T-helper 1 cell treated with Interleukin-12 subunit alpha and Interleukin-12 subunit beta and Interleukin-4 antibody, amounts not matched to agents 30 μg/mL and 1 μg/mL, for 36 hours (primary cell): ENCODE measurements around the gene MRPL46.
"Not testable (repeated sequence)": the region's sequence is repeated elsewhere in the genome, so short reads cannot be mapped to it uniquely, and the experiment has no call there.

Experiments
- H3K27ac Mint-ChIP-seq: one replicate; pipeline ENCODE4 v1.8.0; 2021; ENCODE audit warnings: mild to moderate bottlenecking, mixed read lengths
- H3K27me3 Mint-ChIP-seq: one replicate; pipeline ENCODE4 v1.8.0; 2021; ENCODE audit warnings: low read depth, mixed read lengths
- H3K36me3 Mint-ChIP-seq: one replicate; pipeline ENCODE4 v1.8.0; 2021; ENCODE audit warnings: low read depth, mixed read lengths
- H3K4me1 Mint-ChIP-seq: one replicate; pipeline ENCODE4 v1.8.0; 2021; ENCODE audit warnings: low read depth, mixed read lengths
- H3K4me3 Mint-ChIP-seq: one replicate; pipeline ENCODE4 v1.8.0; 2021; ENCODE audit warnings: mild to moderate bottlenecking, moderate library complexity, mixed read lengths
- H3K9me3 Mint-ChIP-seq: one replicate; pipeline ENCODE4 v1.8.0; 2021; ENCODE audit warnings: mixed read lengths

MRPL46 gene

DNA sequence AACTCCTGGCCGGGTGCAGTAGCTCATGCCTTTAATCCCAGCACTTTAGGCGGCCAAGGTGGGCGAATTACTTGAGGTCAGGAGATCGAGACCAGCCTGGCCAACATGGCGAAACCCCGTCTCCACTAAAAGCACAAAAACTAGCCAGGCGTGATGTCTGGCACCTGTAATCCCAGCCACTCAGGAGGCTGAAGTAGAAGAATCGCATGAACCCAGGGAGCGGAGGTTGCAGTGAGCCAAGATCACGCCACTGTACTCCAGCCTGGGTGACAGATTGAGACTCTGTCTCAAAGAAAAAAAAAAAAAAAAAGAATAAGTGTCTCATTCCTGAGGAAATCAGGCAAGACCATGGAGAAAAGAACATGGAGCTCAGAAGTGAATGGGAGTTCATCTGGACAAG is 1.5 kb upstream of the MRPL46 start:
- Mint-ChIP-seq H3K36me3 (peaks cover 26% of the 10 kb centered on the region), H3K4me3 (peak overlapping the region; percentile 95), H3K4me1 (peaks cover 32% of the 10 kb centered on the region)
- H3K27me3 Mint-ChIP-seq, H3K9me3 Mint-ChIP-seq, H3K27ac Mint-ChIP-seq: not testable (repeated sequence)

DNA sequence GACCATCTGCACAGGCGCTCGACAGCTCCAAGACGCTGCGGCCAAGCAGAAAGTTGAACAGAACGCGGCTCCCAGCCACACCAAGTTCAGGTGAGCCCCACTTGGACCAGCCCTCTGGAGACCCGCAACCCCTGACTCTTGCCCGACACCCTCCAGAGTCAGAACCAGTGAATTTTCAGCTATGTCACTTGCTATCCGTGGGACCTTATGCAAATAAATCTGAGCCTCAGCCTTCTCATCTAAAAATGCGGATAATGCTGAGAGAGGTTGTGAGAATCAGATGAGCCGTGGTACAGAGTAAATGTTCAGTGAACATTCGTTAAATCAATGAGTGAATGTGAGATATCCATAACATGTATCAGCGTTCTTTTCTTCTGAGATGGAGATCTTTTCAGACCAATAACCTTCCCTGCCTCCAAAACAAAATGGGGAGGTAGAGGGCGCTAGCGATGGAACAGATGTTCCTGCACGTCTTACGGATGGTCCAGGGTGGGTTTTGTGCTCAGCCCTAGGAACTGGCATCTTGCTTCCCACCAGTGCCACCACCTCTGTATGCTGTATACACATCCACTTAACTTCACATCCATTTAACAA is 844 bp upstream of the MRPL46 start:
- H3K4me1 Mint-ChIP-seq: peaks cover 32% of the 10 kb centered on the region
- peak overlapping the region; percentile 95 for H3K4me3 Mint-ChIP-seq

DNA sequence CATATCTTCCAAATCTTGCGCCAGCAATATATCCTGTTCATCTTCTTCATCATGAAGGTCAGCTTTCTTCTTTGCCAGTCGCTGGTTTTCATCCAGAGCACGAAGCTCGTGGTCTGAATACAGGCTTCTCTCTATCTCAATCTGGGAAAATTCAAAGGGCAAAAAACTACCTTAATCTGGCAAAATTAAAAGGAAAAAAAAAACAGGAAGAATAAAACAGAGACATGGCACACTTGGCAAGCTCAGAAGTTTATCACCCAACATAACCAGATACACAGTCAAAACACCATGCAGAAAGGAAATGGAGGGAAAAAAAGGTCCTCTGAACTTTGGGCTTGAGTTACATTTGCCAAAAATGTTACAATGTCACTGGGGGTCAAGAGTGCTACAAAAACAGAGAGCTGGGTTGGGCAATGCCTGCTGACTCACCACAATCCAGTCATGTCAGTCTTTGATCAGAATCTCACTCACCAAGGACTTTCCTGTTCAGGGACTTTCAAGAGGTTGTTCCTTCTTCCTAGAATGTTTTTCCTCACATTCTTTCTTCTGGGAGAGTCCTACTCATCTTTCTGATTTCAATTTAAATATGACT is 1.5 kb downstream of the MRPL46 start:
- Mint-ChIP-seq H3K27ac (peak overlapping the region; percentile 35), H3K4me3 (peak overlapping the region; percentile 95), H3K36me3 (peaks cover 35% of the 10 kb centered on the region)

More for the DNA sequence above, 844 bp upstream of the MRPL46 start:
- peaks cover 33% of the 10 kb centered on the region for H3K36me3 Mint-ChIP-seq
- peak overlapping the region; percentile 98 for H3K27ac Mint-ChIP-seq
- H3K27me3 Mint-ChIP-seq: no peaks in the 10 kb centered on the region
- H3K9me3 Mint-ChIP-seq: no peaks in the 10 kb centered on the region

DNA sequence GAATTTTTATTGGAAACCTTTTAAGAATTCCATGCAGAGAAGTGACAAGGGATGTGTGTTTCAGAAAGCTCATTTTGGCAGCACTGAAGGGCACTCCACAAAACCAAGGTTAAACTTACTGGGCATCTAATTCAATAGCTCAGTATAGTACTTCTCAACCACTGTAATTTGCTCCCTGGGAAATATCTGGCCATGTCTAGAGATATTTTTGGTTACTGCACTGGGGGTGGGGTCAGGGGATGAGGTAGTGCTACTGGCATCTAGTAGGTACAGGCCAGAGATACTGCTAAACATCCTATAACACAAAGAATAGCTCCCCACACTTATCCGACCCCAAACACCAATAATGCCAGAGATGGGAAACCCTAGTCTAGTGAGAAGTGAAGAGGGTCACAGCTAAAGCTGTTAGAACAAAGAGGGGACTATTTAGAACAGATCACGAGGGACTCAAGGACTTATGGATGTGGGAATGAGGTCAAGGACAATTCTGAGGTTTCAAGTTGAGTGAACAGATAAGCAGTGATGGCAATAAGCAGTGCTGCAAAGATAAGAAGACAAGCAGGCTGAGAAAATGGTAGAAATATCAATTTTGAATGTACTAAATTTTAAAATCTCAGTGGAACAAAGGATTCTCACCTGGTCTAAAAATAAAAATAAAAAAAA is 3.2 kb downstream of the MRPL46 start:
- peaks cover 40% of the 10 kb centered on the region for H3K36me3 Mint-ChIP-seq
- H3K27me3 Mint-ChIP-seq: no peaks in the 10 kb centered on the region
- no peak overlapping the region for H3K4me3 Mint-ChIP-seq
- H3K9me3 Mint-ChIP-seq: no peaks in the 10 kb centered on the region
- peak overlapping the region; percentile 1 for H3K27ac Mint-ChIP-seq
- peaks cover 23% of the 10 kb centered on the region for H3K4me1 Mint-ChIP-seq

More for the DNA sequence above, 1.5 kb downstream of the MRPL46 start:
- Mint-ChIP-seq H3K4me1 (peaks cover 23% of the 10 kb centered on the region), H3K27me3 (no peaks in the 10 kb centered on the region), H3K9me3 (no peaks in the 10 kb centered on the region)

DNA sequence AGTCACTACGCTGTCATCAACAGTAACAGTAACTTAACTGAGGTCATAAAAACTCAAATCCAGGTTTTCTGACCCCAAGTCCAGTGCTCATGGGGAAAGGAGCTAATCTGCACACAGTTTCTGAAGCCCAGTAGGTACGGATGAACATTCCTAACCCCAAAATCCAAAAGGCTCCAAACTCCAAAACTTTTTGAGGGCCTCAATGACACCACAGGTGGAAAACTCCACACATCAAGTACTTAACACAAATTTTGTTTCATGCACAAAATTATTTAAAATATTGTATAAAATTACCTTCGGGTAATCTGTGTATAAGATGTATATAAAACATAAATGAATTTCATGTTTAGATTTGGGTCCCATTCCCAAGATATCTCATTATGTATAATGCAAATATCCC is 10.5 kb downstream of the MRPL46 start:
- H3K4me3 Mint-ChIP-seq: no peak overlapping the region
- H3K27me3 Mint-ChIP-seq: no peaks in the 10 kb centered on the region
- peaks cover 15% of the 10 kb centered on the region for H3K36me3 Mint-ChIP-seq
- H3K4me1 Mint-ChIP-seq: peaks cover 3% of the 10 kb centered on the region
- H3K9me3 Mint-ChIP-seq: no peaks in the 10 kb centered on the region
- no peak overlapping the region for H3K27ac Mint-ChIP-seq

DNA sequence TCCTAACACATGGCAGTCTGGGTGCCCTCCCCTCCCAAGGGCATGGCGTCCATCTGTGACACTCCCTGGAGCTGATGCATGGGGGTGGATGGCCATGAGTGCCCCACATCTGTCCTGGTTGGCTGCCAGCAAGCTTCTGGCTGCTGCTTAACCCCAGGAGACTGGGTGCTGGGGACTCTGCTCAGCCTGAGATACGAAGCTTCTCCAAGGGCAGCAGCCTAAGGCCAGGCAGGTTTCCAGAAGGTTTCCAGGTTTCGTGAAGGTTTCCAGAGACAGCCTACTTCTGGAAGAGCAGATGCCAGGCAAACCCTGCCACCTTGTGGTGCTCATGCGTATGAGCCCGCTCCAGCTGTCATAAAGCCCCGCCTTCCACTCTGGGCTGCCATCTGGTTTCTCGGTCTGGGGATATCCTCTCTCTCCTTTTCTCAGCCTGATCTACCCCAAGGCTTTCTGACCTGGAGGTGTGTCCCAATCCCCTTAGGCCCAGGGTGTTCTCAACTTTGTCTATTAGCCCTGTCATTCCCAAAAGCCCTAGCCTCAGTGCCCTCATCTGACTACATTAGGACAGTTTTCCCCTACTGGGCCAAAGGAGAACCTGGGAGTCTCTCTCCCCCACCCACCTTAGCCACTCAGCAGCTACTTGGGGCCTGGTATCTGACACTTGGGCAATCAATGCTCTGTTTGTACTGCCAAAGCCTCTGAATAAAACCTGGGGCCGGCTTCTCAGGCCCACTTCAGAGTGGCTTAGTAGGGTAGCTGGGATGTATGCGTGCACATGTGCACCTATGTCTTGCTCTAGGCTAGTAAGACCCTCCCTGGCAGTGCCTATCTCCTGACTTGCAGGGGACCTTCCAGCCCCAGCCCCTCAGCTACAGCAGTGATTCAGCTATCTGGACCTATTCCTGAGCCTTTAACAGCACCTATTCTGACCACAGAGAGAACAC is 12.0 kb downstream of the MRPL46 start:
- H3K4me3 Mint-ChIP-seq: no peak overlapping the region
- H3K36me3 Mint-ChIP-seq: peaks cover 10% of the 10 kb centered on the region
- H3K4me1 Mint-ChIP-seq: peaks cover 3% of the 10 kb centered on the region
- H3K27me3 Mint-ChIP-seq: no peaks in the 10 kb centered on the region
- H3K27ac Mint-ChIP-seq: no peak overlapping the region
- H3K9me3 Mint-ChIP-seq: no peaks in the 10 kb centered on the region

DNA sequence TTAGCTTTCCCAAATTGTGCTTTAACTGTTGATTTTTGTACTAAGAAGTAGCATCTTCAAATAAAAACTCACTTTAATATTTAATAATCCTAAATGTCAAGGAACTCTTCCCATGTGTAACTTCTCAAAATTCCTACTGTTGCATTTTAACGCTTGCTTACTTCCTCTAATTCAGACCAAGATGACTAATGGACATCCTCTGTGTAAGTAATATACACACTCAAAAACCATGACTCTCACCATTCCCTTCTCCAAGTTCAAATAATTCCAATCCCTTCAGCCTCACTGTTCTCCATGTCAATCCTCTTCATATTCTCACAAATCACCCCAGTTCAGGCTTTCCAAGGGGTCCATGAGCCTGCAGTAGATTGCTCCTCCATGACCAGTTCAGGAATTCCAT is 13.0 kb downstream of the MRPL46 start:
- no peak overlapping the region for H3K4me3 Mint-ChIP-seq
- H3K4me1 Mint-ChIP-seq: peaks cover 6% of the 10 kb centered on the region
- H3K27ac Mint-ChIP-seq: no peak overlapping the region
- H3K36me3 Mint-ChIP-seq: peaks cover 7% of the 10 kb centered on the region
- H3K27me3 Mint-ChIP-seq: no peaks in the 10 kb centered on the region
- H3K9me3 Mint-ChIP-seq: no peaks in the 10 kb centered on the region

DNA sequence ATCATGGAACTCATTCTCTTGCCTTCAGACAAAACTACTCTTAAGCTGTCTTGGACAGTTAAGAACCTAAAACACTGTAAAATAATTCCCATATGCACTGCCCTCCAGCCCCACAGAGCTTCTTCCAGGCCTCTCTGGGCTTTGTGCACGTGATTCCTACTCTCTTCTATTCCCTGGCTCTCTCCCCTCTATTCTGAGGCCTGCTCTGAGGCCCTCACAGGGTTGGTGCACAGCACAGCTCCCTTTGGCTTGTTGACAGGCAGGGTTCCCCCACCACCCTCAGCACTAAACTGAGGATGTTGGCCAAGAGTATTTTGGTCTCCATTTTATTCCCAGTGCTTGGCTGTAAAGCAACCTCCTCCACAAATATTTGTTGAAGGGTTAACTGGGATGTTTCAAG is 13.5 kb downstream of the MRPL46 start:
- peaks cover 6% of the 10 kb centered on the region for H3K36me3 Mint-ChIP-seq
- peaks cover 6% of the 10 kb centered on the region for H3K4me1 Mint-ChIP-seq
- H3K27me3 Mint-ChIP-seq: no peaks in the 10 kb centered on the region
- H3K27ac Mint-ChIP-seq: no peak overlapping the region
- H3K9me3 Mint-ChIP-seq: no peaks in the 10 kb centered on the region
- no peak overlapping the region for H3K4me3 Mint-ChIP-seq

DNA sequence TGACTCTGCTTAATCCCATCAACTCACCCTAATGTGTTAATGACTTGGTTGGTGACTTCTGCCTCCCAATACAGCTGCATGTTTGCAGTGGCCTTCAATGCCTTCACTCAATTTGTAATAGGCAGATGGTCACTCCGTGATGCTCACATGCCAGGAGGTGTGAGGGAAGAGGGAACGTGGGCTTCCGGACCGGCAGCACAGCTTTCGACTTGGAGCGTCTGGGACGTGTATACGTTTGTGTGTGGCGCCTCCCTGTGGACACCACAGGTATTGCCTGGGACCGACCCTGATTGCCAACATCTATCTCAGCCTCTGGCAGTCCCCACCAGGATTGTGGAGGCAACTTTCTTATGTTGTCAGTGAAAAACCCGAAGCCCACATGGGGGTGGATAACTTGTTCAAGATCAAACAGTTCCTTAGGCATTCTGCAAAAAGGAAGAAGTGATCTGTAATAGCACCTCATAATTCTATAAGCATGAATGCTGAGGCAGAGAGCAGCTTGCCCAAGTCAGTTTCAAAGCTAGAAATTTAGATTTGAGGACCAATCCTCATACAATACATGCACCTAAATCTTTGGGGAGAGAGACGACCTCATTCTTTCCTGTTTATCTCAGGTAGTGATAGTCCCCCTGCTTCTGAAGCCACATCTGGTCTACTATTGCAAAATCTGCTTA is 16.9 kb downstream of the MRPL46 start:
- H3K4me1 Mint-ChIP-seq: peaks cover 4% of the 10 kb centered on the region
- H3K36me3 Mint-ChIP-seq: no peaks in the 10 kb centered on the region
- no peak overlapping the region for H3K4me3 Mint-ChIP-seq
- no peaks in the 10 kb centered on the region for H3K9me3 Mint-ChIP-seq
- H3K27ac Mint-ChIP-seq: no peak overlapping the region
- H3K27me3 Mint-ChIP-seq: peaks cover 4% of the 10 kb centered on the region

DNA sequence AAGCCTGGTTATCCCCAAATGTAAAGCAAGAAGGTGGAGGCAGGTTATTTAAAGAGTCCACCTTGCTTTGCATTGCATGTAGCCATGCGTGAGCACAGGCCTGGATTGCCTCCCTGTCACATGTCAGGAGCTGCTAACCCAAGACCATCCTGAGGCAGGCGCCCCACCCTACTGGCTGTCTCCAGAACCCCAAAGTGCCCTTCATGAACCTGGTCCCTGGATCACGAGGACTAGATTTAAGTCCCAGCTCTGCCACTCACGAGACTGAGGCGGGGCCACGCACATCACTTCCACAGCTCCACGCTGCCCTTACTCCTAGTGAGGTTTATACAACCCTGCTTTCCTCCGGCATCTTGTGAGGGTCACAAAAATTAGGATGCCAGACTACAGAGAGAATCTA is 17.6 kb downstream of the MRPL46 start:
- no peak overlapping the region for H3K4me3 Mint-ChIP-seq

DNA sequence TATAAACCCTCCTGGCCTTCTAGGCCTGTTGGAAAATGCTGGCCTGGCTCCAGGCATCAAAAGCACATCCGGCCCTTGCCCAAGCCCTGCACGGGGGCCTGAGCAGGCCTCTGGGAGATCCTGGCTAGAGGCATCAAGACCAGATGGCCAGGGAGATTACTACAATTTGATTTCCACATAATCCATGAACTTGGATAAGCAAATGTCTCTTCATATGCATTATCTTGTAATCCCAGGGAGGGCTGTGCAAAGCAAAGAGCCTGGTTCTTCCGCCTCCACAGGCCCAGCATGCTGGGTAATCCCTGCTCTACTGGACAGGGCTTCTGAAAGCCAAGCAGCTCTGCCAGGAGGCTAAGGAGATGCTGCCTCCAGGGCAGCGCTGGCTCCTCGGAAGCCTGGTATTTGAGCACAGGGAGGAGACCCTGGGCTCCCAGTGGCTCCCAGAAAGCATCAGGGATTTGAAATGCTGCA is 18.2 kb downstream of the MRPL46 start:
- H3K36me3 Mint-ChIP-seq: no peaks in the 10 kb centered on the region
- peaks cover 4% of the 10 kb centered on the region for H3K9me3 Mint-ChIP-seq
- no peak overlapping the region for H3K4me3 Mint-ChIP-seq
- peaks cover 3% of the 10 kb centered on the region for H3K4me1 Mint-ChIP-seq
- H3K27ac Mint-ChIP-seq: no peak overlapping the region
- H3K27me3 Mint-ChIP-seq: peaks cover 11% of the 10 kb centered on the region

More for the DNA sequence above, 17.6 kb downstream of the MRPL46 start:
- H3K4me1 Mint-ChIP-seq: peaks cover 3% of the 10 kb centered on the region
- H3K9me3 Mint-ChIP-seq: no peaks in the 10 kb centered on the region
- H3K27me3 Mint-ChIP-seq: peaks cover 6% of the 10 kb centered on the region
- H3K27ac Mint-ChIP-seq: no peak overlapping the region
- no peaks in the 10 kb centered on the region for H3K36me3 Mint-ChIP-seq

DNA sequence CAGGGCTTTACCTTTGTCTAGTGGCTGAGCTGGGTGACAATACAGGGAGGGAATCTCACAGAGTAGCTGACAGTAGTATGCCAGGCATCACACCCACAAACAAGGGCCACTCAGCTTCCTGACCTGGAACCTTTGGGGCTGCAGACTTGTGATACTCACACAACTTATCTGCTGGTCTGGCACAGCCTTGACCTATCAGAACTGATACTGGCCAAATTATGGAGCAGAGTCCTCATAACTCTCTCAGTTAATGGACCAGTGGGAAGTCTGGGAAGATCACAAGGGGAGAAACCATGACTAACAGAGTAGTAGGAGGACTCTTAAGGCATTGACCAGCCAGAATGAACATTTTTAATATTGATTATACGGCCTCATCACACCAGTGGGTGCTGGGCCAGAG is 19.4 kb downstream of the MRPL46 start:
- Mint-ChIP-seq H3K4me1 (peaks cover 3% of the 10 kb centered on the region), H3K27me3 (peaks cover 24% of the 10 kb centered on the region), H3K4me3 (no peak overlapping the region), H3K27ac (no peak overlapping the region), H3K9me3 (peaks cover 14% of the 10 kb centered on the region), H3K36me3 (no peaks in the 10 kb centered on the region)

DNA sequence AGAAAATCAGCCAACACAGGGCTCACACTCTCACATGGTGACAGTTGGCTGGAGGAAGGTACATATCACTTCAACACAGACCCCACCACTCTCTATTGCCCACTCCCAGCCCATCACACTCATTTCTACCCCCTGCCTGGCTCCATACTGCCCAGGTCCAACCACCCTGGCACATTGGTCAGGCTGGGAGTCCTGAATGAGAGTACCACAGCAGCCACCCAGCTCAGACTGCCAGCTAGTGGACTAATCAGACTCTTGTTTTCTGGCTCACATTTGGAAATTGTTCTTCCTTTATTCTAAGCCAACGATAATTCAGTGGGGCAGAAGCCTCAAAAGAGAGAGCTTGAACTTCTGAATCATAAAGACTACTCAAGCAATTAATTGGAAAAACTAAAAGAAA is 20.0 kb downstream of the MRPL46 start:
- no peaks in the 10 kb centered on the region for H3K36me3 Mint-ChIP-seq
- H3K4me1 Mint-ChIP-seq: peaks cover 3% of the 10 kb centered on the region
- no peak overlapping the region for H3K27ac Mint-ChIP-seq
- no peak overlapping the region for H3K4me3 Mint-ChIP-seq
- H3K9me3 Mint-ChIP-seq: peaks cover 14% of the 10 kb centered on the region
- H3K27me3 Mint-ChIP-seq: peaks cover 26% of the 10 kb centered on the region
